M059J (cell line): ENCODE data around the gene SMYD3. TPM values are rescaled to one million over a fixed set of nuclear protein-coding genes. Genes with fewer than 3 reads are reported as not detected.

Experiments used
- DNase-seq: peaks from one replicate; pipeline ENCODE4 v3.0.0-alpha.2; 2012; ENCODE audit warnings: low read depth
- total RNA-seq: library from RNA; depleted of rRNA; stranded (reverse); fragments of >200 nt; shearing (Covaris generic); gene quantifications from 2 replicates; pipeline ENCODE4 v1.2.3, GENCODE V29; 2014

SMYD3 gene
- total RNA-seq, 1 experiment from 2014 or later, result 35.5 TPM

DNA sequence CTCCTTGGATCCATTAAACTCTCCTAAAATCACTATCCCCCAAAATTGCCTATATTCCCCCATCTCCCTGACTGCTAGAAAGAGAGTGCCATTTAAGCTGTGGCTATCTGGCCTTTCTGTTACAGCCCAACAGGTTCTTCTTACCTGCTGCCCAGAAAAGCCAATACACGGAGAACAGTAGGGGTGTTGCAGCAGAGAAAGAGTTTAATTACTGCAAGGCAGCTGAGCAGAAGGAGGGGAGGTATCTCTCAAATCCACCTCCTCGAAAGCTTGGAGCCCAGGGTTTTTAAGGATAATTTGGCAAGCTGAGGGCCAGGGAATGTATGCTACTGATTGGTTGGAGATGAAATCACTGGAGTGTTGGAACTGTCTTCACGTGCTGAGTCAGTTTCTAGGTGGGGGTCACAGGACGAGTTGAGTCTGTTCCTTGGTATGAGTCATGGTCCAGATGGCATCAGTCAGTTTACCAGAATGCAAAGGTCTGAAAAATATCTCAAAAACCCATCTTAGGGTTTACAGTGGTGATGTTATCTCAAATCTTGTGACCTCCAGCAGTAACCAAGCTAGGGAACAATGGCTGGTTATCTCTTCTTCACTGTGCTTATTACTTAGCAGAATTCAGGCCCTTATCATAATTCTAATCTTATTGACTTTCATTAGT, 89.8 kb downstream of the SMYD3 start:
- DNase-seq, result peak; percentile 83

DNA sequence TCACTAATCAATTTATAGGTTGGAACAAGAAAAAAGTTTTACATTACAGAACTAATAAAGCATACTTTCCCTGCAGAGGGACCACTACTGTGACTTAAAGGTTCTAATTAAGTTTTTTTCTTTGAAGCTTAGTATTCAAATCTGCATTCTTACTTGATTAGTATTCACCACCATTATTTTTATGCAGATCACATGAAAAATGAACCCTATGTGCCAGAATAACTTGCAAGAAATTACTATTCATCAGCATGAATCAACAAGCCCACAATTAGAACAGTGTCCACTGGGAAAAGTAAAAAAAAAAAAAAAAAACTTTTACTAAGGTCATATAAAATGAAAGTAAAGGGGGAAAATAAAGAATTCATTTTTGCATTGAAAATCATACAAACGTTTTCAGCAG, 90.8 kb downstream of the SMYD3 start:
- DNase-seq, result peak; percentile 7

DNA sequence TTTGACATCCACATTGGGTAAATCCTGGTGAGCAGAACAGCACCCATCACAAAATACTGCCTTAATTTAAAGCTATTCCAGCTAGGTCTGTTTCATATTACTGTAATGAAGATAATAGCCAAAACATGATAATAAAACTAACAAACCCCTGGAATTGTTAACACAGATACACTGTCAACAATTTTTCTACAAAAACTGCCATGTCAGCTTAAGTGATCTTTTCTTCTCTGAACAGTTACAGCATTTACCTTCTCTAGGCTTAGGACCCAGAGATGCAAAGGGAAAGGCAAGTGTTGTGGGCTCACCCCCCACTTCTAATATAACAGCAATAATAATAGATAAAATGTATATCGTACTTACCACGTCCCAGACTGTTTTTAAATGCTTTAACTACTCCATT, 92.1 kb downstream of the SMYD3 start:
- no peak for DNase-seq

- DNase-seq, result no peak
Measured at GRCh38 chr1:246413430-246413829, 93.6 kb downstream of the SMYD3 start.

DNA sequence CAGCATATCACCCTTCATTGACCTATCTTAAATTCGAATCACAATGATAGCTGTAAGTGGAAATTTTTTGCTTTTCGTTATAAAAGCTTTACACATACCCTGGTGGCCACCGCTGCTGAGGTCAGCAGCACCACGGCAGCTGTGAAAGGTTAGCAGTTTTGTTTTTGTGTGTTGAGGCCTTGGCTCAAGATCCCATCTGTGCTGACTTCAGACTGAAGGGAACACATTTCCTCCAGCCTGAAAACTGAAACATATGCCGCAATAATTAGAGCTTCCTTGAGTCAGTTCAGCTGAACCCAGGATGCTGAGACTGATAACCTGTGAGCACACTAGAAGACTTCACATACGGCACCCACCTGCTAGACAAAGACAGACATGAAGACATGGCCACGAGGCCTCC, 103.0 kb downstream of the SMYD3 start:
- no peak for DNase-seq

DNA sequence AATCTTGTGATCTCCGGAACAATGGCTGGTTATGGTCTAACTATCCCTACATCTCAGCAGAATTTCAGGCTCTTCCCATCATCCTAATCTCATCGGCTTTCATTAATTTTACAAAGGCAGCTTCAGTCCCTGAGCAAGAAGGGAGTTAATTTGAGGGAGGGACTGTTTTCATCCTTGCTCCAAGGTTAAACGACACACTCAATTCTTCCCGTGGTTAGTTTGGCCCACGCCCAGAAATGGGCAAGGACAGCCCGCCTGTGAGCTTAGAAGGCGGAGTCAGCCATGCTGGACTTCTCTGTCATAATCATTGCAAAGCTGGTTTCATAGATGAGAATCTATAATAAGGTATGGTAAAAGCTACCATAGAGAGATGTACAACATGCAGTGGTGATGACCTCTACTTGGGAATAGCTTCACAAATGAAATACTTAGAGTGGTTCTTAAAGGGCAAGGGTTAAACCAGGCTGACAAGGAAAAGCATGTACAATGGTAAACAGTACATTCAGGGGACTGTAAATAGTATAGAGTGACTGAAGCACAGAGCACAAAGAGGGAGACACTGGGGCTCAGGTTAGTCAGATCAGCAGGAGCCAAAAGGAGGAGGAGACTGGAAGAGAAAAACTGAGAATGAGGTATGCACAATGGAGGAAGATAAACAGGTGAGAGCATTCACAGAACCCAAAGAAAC, 108.8 kb downstream of the SMYD3 start:
- no peak for DNase-seq

- DNase-seq, result no peak
Measured at GRCh38 chr1:246397046-246397445, 110.0 kb downstream of the SMYD3 start.

DNA sequence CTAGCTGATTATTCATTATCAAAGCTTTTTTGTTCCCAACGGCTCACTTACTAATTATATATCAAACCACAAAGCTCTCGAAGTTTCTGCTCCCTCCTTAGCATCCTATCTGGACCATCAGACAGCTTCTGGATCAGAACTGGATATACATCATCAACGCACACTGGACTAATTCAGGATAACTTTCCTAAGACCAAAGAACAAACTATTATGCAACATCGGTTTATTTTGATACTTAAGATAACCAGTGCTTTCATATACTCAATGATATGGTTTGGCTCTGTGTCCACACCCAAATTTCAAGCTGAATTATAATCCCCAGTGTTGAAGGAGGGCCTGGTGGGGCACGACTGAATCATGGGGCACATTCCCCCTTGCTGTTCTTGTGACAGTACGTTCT, 110.8 kb downstream of the SMYD3 start:
- no peak for DNase-seq

DNA sequence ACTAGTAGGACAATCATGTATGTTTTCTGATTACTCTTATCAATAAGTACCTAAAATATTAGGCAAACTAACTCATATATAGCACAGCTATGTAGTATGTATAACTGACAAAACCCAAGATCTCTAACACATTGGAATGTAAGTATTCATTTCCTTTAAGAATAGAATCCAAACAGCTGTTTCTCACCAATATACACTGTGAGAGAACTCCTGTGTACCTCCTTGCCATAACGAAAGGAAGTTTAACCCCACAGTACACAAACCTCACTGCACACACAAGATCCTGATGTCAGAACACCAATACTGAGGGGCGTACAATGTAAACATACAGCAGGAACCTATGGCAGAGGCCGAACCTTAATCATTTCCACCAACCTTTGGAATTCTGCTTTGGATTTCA, 113.0 kb downstream of the SMYD3 start:
- DNase-seq, result no peak

- DNase-seq, result no peak
Measured at GRCh38 chr1:246390855-246391254, 116.2 kb downstream of the SMYD3 start.

DNA sequence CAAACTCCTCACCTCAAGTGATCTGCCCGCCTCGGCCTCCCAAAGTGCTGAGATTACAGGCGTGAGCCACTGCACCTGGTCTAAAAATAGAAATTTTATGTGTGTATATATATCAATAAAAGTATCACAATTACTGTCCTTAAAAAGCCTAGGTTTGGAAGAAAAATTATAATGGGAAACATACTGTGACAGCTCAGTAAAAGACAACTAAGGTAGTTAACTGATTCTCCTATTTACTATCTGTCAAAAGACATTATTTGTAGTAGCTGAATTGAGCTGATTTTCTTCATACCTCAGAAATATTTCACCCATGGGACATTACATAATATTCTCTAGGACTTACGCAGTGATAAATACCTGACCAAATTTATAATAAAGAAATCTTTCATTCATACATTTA, 122.5 kb downstream of the SMYD3 start:
- no peak for DNase-seq

DNA sequence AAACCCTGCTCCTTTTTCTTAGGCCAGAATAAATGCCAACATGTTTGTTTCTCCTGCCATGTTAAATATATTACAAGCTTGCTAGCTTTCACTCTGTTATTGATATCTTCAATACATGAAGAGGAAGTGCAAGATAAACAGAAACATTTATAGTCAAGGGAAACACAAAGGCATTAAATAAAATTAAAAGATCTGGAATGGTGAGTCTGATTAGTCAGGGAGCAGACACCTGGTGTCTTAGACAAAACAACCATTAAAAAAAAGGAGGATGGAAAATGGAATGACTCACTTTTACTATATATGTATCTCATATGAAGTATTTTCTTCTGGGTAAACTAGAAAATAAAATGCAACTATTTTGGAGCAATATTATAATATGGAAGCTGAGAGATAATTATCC, 123.3 kb downstream of the SMYD3 start:
- peak; percentile 5 for DNase-seq

DNA sequence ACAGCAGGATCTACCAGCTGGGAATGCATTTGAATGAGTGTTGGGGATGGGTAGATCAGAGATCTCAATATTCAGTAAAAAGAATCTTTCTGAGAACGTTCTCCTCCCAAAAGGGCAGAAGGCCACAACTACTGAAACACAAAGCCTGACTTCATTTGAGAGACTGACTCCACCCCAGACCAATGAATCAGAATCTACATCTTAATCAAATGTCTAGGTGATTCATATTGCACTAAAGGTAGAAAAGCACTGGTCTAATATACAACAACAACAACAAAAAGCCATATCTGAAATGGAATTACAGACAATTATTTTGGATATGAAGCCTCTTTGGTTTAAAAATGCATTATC, 123.9 kb downstream of the SMYD3 start:
- peak; percentile 4 for DNase-seq

- no peak for DNase-seq
Measured at GRCh38 chr1:246382589-246383238, 124.4 kb downstream of the SMYD3 start.

DNA sequence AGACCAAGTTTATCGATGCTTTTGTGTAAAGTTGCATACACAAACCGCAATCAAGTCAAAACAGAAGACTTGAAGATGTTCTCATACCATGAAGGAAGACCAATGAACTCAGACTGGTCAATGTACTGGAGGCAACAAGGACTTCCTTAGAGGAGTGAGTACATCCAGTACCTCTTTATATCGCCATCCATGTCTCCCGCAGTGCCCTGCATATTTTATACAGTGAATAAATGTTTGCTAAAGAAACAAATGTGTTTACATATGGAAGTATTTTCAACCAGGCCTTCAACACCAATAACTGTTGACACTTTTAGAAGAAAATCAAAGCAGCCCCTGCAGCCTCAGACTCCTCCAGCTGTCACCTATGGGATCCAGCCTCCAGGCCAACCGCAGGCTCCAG, 125.6 kb downstream of the SMYD3 start:
- no peak for DNase-seq

GRCh38 chr1:246377625-246378153, 129.4 kb downstream of the SMYD3 start:
- no peak for DNase-seq

- no peak for DNase-seq
Measured at GRCh38 chr1:246373828-246374569, 133.1 kb downstream of the SMYD3 start.

DNA sequence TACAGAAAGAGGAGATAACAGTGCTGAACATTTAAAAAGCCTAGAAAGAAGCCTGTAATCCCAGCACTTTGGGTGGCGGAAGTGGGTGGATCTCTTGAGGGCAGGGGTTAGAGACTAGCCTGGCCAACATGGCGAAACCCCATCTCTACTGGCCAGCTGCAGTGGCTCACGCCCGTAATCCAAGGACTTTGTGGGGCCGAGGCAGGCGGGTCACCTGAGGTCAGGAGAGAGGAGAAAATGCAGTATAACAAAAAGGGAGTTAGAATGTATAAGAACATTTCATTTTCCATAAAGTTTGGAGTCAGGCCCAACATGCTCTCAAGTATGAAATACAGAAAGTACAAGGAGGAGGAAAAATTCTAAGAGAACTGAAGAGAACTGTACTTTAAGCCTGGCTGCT, 134.5 kb downstream of the SMYD3 start:
- no peak for DNase-seq

GRCh38 chr1:246367041-246367440, 140.0 kb downstream of the SMYD3 start:
- DNase-seq, result no peak

GRCh38 chr1:246365708-246366107, 141.4 kb downstream of the SMYD3 start:
- no peak for DNase-seq

- DNase-seq, result no peak
Measured at GRCh38 chr1:246364415-246364941, 142.6 kb downstream of the SMYD3 start.

DNA sequence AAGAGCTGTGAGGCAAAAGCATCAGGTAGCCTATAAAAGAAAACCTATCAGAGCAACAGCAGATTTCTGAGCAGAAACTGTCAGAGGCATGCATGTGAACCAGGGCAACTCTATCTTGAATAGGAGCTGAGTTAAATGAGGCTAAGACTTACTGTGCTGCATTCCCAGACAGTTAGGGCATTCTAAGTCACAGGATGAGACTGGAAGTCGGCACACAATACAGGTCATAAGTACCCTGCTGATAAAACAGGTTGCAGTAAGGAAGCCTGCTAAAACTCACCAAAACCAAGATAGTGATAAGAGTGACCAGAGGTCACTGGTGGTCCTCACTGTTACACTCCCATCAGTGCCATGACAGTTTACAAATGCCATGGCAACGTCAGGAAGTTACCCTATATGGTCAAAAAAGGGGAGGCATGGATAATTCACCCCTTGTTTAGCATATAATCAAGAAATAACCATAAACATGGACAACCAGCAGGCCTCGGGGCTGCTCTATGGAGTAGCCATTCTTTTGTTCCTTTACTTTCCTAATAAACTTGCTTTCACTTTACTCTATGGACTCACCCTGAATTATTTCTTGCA, 150.0 kb downstream of the SMYD3 start:
- DNase-seq, result peak; percentile 69
